HG03175 (cell line): ENCODE measurements around the gene TAS1R1.

Experiments
- ATAC-seq: cut with Tn5 transposase; IDR thresholded peaks from one replicate; pipeline ENCODE4 v1.9.1; 2021; ENCODE audit warnings: mild to moderate bottlenecking, moderate library complexity; ENCODE audit not compliant: unreplicated experiment

Gene TAS1R1

GRCh38 chr1:6602669-6603237 lies 47.6 kb downstream of the TAS1R1 start, which contains the start of gene KLHL21:
KLHL21 (minus strand) TSS chr1:6602869; CDS start chr1:6602817, 52 bp downstream.
- ATAC-seq = peak; percentile 52

- peak; percentile 27 for ATAC-seq
Observed at GRCh38 chr1:6603238-6603914, 48.3 kb downstream of the TAS1R1 start.

- ATAC-seq = no peak
Observed at GRCh38 chr1:6603915-6604558, 48.9 kb downstream of the TAS1R1 start.

GRCh38 chr1:6612641-6613360 lies 57.7 kb downstream of the TAS1R1 start:
- ATAC-seq = peak; percentile 37

- peak; percentile 92 for ATAC-seq
Observed at GRCh38 chr1:6613361-6614018, 58.4 kb downstream of the TAS1R1 start, which contains the start of gene PHF13. PHF13 (plus strand) TSS chr1:6613731; CDS start chr1:6614067, 336 bp downstream.

- ATAC-seq = no peak
Observed at GRCh38 chr1:6614019-6614928, 59.2 kb downstream of the TAS1R1 start.

GRCh38 chr1:6614929-6615785 lies 60.0 kb downstream of the TAS1R1 start:
- ATAC-seq = no peak

GRCh38 chr1:6619045-6619444 lies 63.9 kb downstream of the TAS1R1 start:
- ATAC-seq = no peak

- ATAC-seq = no peak
Observed at GRCh38 chr1:6621429-6622391, 66.6 kb downstream of the TAS1R1 start.

GRCh38 chr1:6622396-6623152 lies 67.5 kb downstream of the TAS1R1 start:
- no peak for ATAC-seq

- ATAC-seq = no peak
Observed at GRCh38 chr1:6623269-6623965, 68.3 kb downstream of the TAS1R1 start.

- peak; percentile 78 for ATAC-seq
Observed at GRCh38 chr1:6624710-6625583, 69.8 kb downstream of the TAS1R1 start, which contains the start of gene THAP3. THAP3 (plus strand) TSS chr1:6624868; CDS start chr1:6625219, 351 bp downstream.

GRCh38 chr1:6625584-6626149 lies 70.6 kb downstream of the TAS1R1 start:
- peak; percentile 36 for ATAC-seq

GRCh38 chr1:6627031-6627430 lies 71.9 kb downstream of the TAS1R1 start:
- ATAC-seq = no peak
